Nephron progenitor cell (in vitro differentiated cells): ENCODE results near the gene SIPA1L3.
A peak's percentile ranks its signal among the peaks of the same experiment; 100 is the strongest.
"Not testable (repeated sequence)": the region's sequence is repeated elsewhere in the genome, so short reads cannot be mapped to it uniquely, and the experiment has no call there.

ENCODE experiments used
- DNase-seq: peaks from one replicate; pipeline ENCODE4 v3.0.0; 2021
- H3K27ac Mint-ChIP-seq: 2 replicates; pipeline ENCODE4 v1.8.0; 2021; ENCODE audit warnings: mild to moderate bottlenecking, moderate library complexity, mixed read lengths
- H3K27me3 Mint-ChIP-seq: 2 replicates; pipeline ENCODE4 v1.8.0; 2021; ENCODE audit warnings: mild to moderate bottlenecking, low read depth, mixed read lengths; ENCODE audit not compliant: poor library complexity
- H3K36me3 Mint-ChIP-seq: 2 replicates; pipeline ENCODE4 v1.8.0; 2021; ENCODE audit warnings: low read depth, mixed read lengths
- H3K4me1 Mint-ChIP-seq: 2 replicates; pipeline ENCODE4 v1.8.0; 2021; ENCODE audit warnings: mixed read lengths
- H3K4me3 Mint-ChIP-seq: 2 replicates; pipeline ENCODE4 v1.8.0; 2021; ENCODE audit warnings: mild to moderate bottlenecking, moderate library complexity, mixed read lengths
- H3K9me3 Mint-ChIP-seq: 2 replicates; pipeline ENCODE4 v1.8.0; 2021; ENCODE audit warnings: mild to moderate bottlenecking, moderate library complexity, mixed read lengths
- CTCF ChIP-seq: fragments of 200-600 bp; sonication (generic); IDR thresholded peaks from 2 replicates; pipeline ENCODE4 v1.5.0; 2021; ENCODE audit warnings: antibody characterized with exemption

SIPA1L3 gene

GRCh38 chr19:38221919-38222830 is 315.2 kb downstream of the SIPA1L3 start:
- H3K27me3 Mint-ChIP-seq, result peaks cover 12% of the 10 kb centered on the region
- no peak overlapping the region for H3K27ac Mint-ChIP-seq
- DNase-seq, result no peak
- peaks cover 35% of the 10 kb centered on the region for H3K4me1 Mint-ChIP-seq
- peak overlapping the region; percentile 36 for H3K4me3 Mint-ChIP-seq
- no peak for TF ChIP-seq CTCF
- H3K36me3 Mint-ChIP-seq, result peaks cover 26% of the 10 kb centered on the region
- H3K9me3 Mint-ChIP-seq, result no peaks in the 10 kb centered on the region

GRCh38 chr19:38223119-38223523 is 316.1 kb downstream of the SIPA1L3 start:
- no peak overlapping the region for H3K27ac Mint-ChIP-seq
- DNase-seq, result no peak
- H3K27me3 Mint-ChIP-seq, result peaks cover 17% of the 10 kb centered on the region
- no peak for TF ChIP-seq CTCF
- H3K4me1 Mint-ChIP-seq, result peaks cover 43% of the 10 kb centered on the region
- no peaks in the 10 kb centered on the region for H3K9me3 Mint-ChIP-seq
- peak overlapping the region; percentile 90 for H3K4me3 Mint-ChIP-seq
- H3K36me3 Mint-ChIP-seq, result peaks cover 26% of the 10 kb centered on the region

- H3K27me3 Mint-ChIP-seq, result peaks cover 20% of the 10 kb centered on the region
- peaks cover 21% of the 10 kb centered on the region for H3K36me3 Mint-ChIP-seq
- H3K27ac Mint-ChIP-seq, result no peak overlapping the region
Measured at GRCh38 chr19:38223617-38224013, 316.6 kb downstream of the SIPA1L3 start.

GRCh38 chr19:38224014-38224862 is 317.2 kb downstream of the SIPA1L3 start, which contains the start of gene DPF1:
DPF1 (minus strand) TSS chr19:38224222; CDS start chr19:38224142, 80 bp downstream.
- TF ChIP-seq CTCF, result peak; percentile 7
- Mint-ChIP-seq H3K4me1 (peaks cover 38% of the 10 kb centered on the region), H3K27me3 (peaks cover 20% of the 10 kb centered on the region), H3K27ac (no peak within 1 kb of the TSS), H3K4me3 (peak within 1 kb of the TSS; percentile 90), H3K9me3 (no peaks in the 10 kb centered on the region), H3K36me3 (peaks cover 15% of the 10 kb centered on the region)
- DNase-seq, result peak; percentile 91

More at GRCh38 chr19:38223617-38224013, 316.6 kb downstream of the SIPA1L3 start:
- no peaks in the 10 kb centered on the region for H3K9me3 Mint-ChIP-seq
- no peak for TF ChIP-seq CTCF
- peaks cover 38% of the 10 kb centered on the region for H3K4me1 Mint-ChIP-seq
- peak overlapping the region; percentile 90 for H3K4me3 Mint-ChIP-seq
- DNase-seq, result no peak

DNA sequence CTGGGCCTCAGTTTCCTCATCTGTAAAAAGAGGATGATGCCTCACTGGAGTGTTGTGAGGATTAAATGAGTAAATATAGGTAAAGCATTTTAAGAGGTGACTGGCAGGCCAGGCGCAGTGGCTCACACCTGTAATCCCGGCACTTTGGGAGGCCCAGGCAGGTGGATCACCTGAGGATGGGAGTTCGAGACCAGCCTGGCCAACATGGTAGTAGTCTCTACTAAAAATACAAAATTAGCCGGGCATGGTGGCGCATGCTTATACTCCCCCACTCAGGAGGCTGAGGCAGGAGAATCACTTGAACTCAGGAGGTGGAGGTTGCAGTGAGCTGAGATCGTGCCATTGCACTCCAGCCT is 317.8 kb downstream of the SIPA1L3 start:
- H3K4me1 Mint-ChIP-seq, result peaks cover 38% of the 10 kb centered on the region
- DNase-seq, H3K9me3 Mint-ChIP-seq, H3K27ac Mint-ChIP-seq: not testable (repeated sequence)
- peaks cover 13% of the 10 kb centered on the region for H3K36me3 Mint-ChIP-seq
- peaks cover 23% of the 10 kb centered on the region for H3K27me3 Mint-ChIP-seq
- H3K4me3 Mint-ChIP-seq, result peak overlapping the region; percentile 90
